ENCODE data around the gene GUCY1B1.

The GUCY1B1 gene

GRCh38 chr4:155749041-155749440 lies 9.8 kb upstream of the GUCY1B1 start:
- Histone ChIP-seq H2AK5ac (ENCODE audit: low read depth, low read length) (no peak overlapping the region), H2BK12ac (ENCODE audit: low read length) (no peak overlapping the region), H3K27me3 (ENCODE audit: control insufficient read depth in 3 of 3, insufficient read depth in 3 of 3, low read depth in 1 of 3, low read length in 3 of 3) (no peaks in the 10 kb centered on the region), H3K4me3 (ENCODE audit: low read length in 2 of 2) (no peak overlapping the region), H3K4me2 (ENCODE audit: insufficient read depth, low read length, poor library complexity, severe bottlenecking) (no peak overlapping the region), H3K18ac (ENCODE audit: low read length) (no peak overlapping the region), H3K9me3 (replicated peaks in 1 of 2; ENCODE audit: control insufficient read depth in 2 of 2, insufficient read depth in 1 of 2, low read depth in 1 of 2, low read length in 2 of 2) (no peaks in the 10 kb centered on the region), H4K91ac (ENCODE audit: low read depth, low read length, poor library complexity) (no peak overlapping the region), H3K4me1 (ENCODE audit: control insufficient read depth in 2 of 2, insufficient read depth in 1 of 2, low read depth in 1 of 2, low read length in 2 of 2) (peaks cover 0 to 3% of the 10 kb centered on the region in 2 donors), H3K79me1 (ENCODE audit: low read depth, low read length) (no peaks in the 10 kb centered on the region), H3K4ac (ENCODE audit: low read length) (no peak overlapping the region), H2BK120ac (ENCODE audit: low read depth, low read length) (no peak overlapping the region), H3K9ac (ENCODE audit: low read depth, low read length, poor library complexity) (no peak overlapping the region), H3K36me3 (replicated peaks in 1 of 2; ENCODE audit: control insufficient read depth in 2 of 2, insufficient read depth in 2 of 2, low read length in 2 of 2) (no peaks in the 10 kb centered on the region), H3K23ac (ENCODE audit: low read depth, low read length, poor library complexity) (no peak overlapping the region), H2AFZ (ENCODE audit: low read length) (no peak overlapping the region), H2BK5ac (ENCODE audit: low read length) (no peak overlapping the region), H3K14ac (ENCODE audit: low read length) (no peak overlapping the region), H3K27ac (replicated peaks; ENCODE audit: low read length) (no peak overlapping the region), H4K8ac (ENCODE audit: low read depth, low read length) (no peak overlapping the region), H2BK15ac (ENCODE audit: low read length) (no peak overlapping the region)
- no CpG with 5 or more reads among the region's 5 CpGs for WGBS, 2 donors (ENCODE audit: extremely low coverage in 2 of 2, insufficient read length in 2 of 2, insufficient replicate concordance in 1 of 2)
- DNase-seq (ENCODE audit: low spot score) = no peak

GRCh38 chr4:155751569-155751968 lies 7.3 kb upstream of the GUCY1B1 start:
- no peak overlapping the region for H3K18ac ChIP-seq (ENCODE audit: low read length)

GRCh38 chr4:155757745-155758265 lies 1.0 kb upstream of the GUCY1B1 start:
- Histone ChIP-seq H3K14ac (ENCODE audit: low read length) (no peak overlapping the region), H2BK120ac (ENCODE audit: low read depth, low read length) (no peak overlapping the region), H2AFZ (ENCODE audit: low read length) (peak overlapping the region; percentile 100), H3K27ac (replicated peaks; ENCODE audit: low read length) (no peak overlapping the region), H4K8ac (ENCODE audit: low read depth, low read length) (no peak overlapping the region), H2BK12ac (ENCODE audit: low read length) (no peak overlapping the region), H3K9ac (ENCODE audit: low read depth, low read length, poor library complexity) (no peak overlapping the region), H3K23ac (ENCODE audit: low read depth, low read length, poor library complexity) (no peak overlapping the region), H3K4me3 (ENCODE audit: low read length in 2 of 2) (no peak overlapping the region), H2BK5ac (ENCODE audit: low read length) (no peak overlapping the region), H3K18ac (ENCODE audit: low read length) (no peak overlapping the region), H3K27me3 (ENCODE audit: control insufficient read depth in 3 of 3, insufficient read depth in 3 of 3, low read depth in 1 of 3, low read length in 3 of 3) (no peaks in the 10 kb centered on the region), H2AK5ac (ENCODE audit: low read depth, low read length) (no peak overlapping the region), H3K4me1 (ENCODE audit: control insufficient read depth in 2 of 2, insufficient read depth in 1 of 2, low read depth in 1 of 2, low read length in 2 of 2) (peaks cover 0 to 4% of the 10 kb centered on the region in 2 donors), H3K79me1 (ENCODE audit: low read depth, low read length) (peaks cover 3% of the 10 kb centered on the region), H3K36me3 (replicated peaks in 1 of 2; ENCODE audit: control insufficient read depth in 2 of 2, insufficient read depth in 2 of 2, low read length in 2 of 2) (no peaks in the 10 kb centered on the region), H3K4me2 (ENCODE audit: insufficient read depth, low read length, poor library complexity, severe bottlenecking) (no peak overlapping the region), H4K91ac (ENCODE audit: low read depth, low read length, poor library complexity) (no peak overlapping the region), H2BK15ac (ENCODE audit: low read length) (no peak overlapping the region), H3K9me3 (replicated peaks in 1 of 2; ENCODE audit: control insufficient read depth in 2 of 2, insufficient read depth in 1 of 2, low read depth in 1 of 2, low read length in 2 of 2) (no peaks in the 10 kb centered on the region), H3K4ac (ENCODE audit: low read length) (no peak overlapping the region)
- no peak for DNase-seq (ENCODE audit: low spot score)
- WGBS, 2 donors (ENCODE audit: extremely low coverage in 2 of 2, insufficient read length in 2 of 2, insufficient replicate concordance in 1 of 2) = no CpG with 5 or more reads among the region's 1 CpG

More at GRCh38 chr4:155751569-155751968, 7.3 kb upstream of the GUCY1B1 start:
- Histone ChIP-seq H3K9ac (ENCODE audit: low read depth, low read length, poor library complexity) (no peak overlapping the region), H3K4me3 (ENCODE audit: low read length in 2 of 2) (no peak overlapping the region), H3K4me2 (ENCODE audit: insufficient read depth, low read length, poor library complexity, severe bottlenecking) (no peak overlapping the region), H3K27ac (replicated peaks; ENCODE audit: low read length) (no peak overlapping the region), H2BK120ac (ENCODE audit: low read depth, low read length) (no peak overlapping the region), H4K91ac (ENCODE audit: low read depth, low read length, poor library complexity) (no peak overlapping the region), H2BK15ac (ENCODE audit: low read length) (no peak overlapping the region), H3K4me1 (ENCODE audit: control insufficient read depth in 2 of 2, insufficient read depth in 1 of 2, low read depth in 1 of 2, low read length in 2 of 2) (no peaks in the 10 kb centered on the region), H3K36me3 (replicated peaks in 1 of 2; ENCODE audit: control insufficient read depth in 2 of 2, insufficient read depth in 2 of 2, low read length in 2 of 2) (no peaks in the 10 kb centered on the region), H2AFZ (ENCODE audit: low read length) (no peak overlapping the region), H2BK12ac (ENCODE audit: low read length) (no peak overlapping the region), H4K8ac (ENCODE audit: low read depth, low read length) (no peak overlapping the region), H2BK5ac (ENCODE audit: low read length) (no peak overlapping the region), H2AK5ac (ENCODE audit: low read depth, low read length) (no peak overlapping the region), H3K14ac (ENCODE audit: low read length) (no peak overlapping the region), H3K79me1 (ENCODE audit: low read depth, low read length) (no peaks in the 10 kb centered on the region), H3K4ac (ENCODE audit: low read length) (no peak overlapping the region), H3K27me3 (ENCODE audit: control insufficient read depth in 3 of 3, insufficient read depth in 3 of 3, low read depth in 1 of 3, low read length in 3 of 3) (no peaks in the 10 kb centered on the region), H3K9me3 (replicated peaks in 1 of 2; ENCODE audit: control insufficient read depth in 2 of 2, insufficient read depth in 1 of 2, low read depth in 1 of 2, low read length in 2 of 2) (no peaks in the 10 kb centered on the region), H3K23ac (ENCODE audit: low read depth, low read length, poor library complexity) (no peak overlapping the region)
- no CpG with 5 or more reads among the region's 5 CpGs for WGBS, 2 donors (ENCODE audit: extremely low coverage in 2 of 2, insufficient read length in 2 of 2, insufficient replicate concordance in 1 of 2)
- no peak for DNase-seq (ENCODE audit: low spot score)

- Histone ChIP-seq H3K4me2 (ENCODE audit: insufficient read depth, low read length, poor library complexity, severe bottlenecking) (peak overlapping the region; percentile 85), H3K27ac (replicated peaks; ENCODE audit: low read length) (peak overlapping the region; percentile 72), H3K79me1 (ENCODE audit: low read depth, low read length) (peaks cover 3% of the 10 kb centered on the region), H3K4me3 (ENCODE audit: low read length in 2 of 2) (peak overlapping the region; percentile 68 to 88), H3K9me3 (replicated peaks in 1 of 2; ENCODE audit: control insufficient read depth in 2 of 2, insufficient read depth in 1 of 2, low read depth in 1 of 2, low read length in 2 of 2) (no peaks in the 10 kb centered on the region), H4K91ac (ENCODE audit: low read depth, low read length, poor library complexity) (no peak overlapping the region), H2BK120ac (ENCODE audit: low read depth, low read length) (peak overlapping the region; percentile 31), H2AK5ac (ENCODE audit: low read depth, low read length) (no peak overlapping the region), H2BK12ac (ENCODE audit: low read length) (peak overlapping the region; percentile 98), H4K8ac (ENCODE audit: low read depth, low read length) (no peak overlapping the region), H3K27me3 (ENCODE audit: control insufficient read depth in 3 of 3, insufficient read depth in 3 of 3, low read depth in 1 of 3, low read length in 3 of 3) (no peaks in the 10 kb centered on the region), H3K36me3 (replicated peaks in 1 of 2; ENCODE audit: control insufficient read depth in 2 of 2, insufficient read depth in 2 of 2, low read length in 2 of 2) (no peaks in the 10 kb centered on the region), H3K9ac (ENCODE audit: low read depth, low read length, poor library complexity) (peak overlapping the region; percentile 94), H3K18ac (ENCODE audit: low read length) (peak overlapping the region; percentile 99), H3K4me1 (ENCODE audit: control insufficient read depth in 2 of 2, insufficient read depth in 1 of 2, low read depth in 1 of 2, low read length in 2 of 2) (peaks cover 0 to 4% of the 10 kb centered on the region in 2 donors), H2BK5ac (ENCODE audit: low read length) (peak overlapping the region; percentile 98), H2BK15ac (ENCODE audit: low read length) (peak overlapping the region; percentile 100), H2AFZ (ENCODE audit: low read length) (peak overlapping the region; percentile 100), H3K23ac (ENCODE audit: low read depth, low read length, poor library complexity) (peak overlapping the region; percentile 37), H3K4ac (ENCODE audit: low read length) (no peak overlapping the region), H3K14ac (ENCODE audit: low read length) (peak overlapping the region; percentile 47)
- DNase-seq (ENCODE audit: low spot score) = peak; percentile 47
- no CpG with 5 or more reads among the region's 77 CpGs for WGBS, 2 donors (ENCODE audit: extremely low coverage in 2 of 2, insufficient read length in 2 of 2, insufficient replicate concordance in 1 of 2)
These were observed 791 bp downstream of the GUCY1B1 start for GRCh38 chr4:155759372-155760252.
